Skeletal muscle tissue (tissue), 4 donors: ENCODE data around the gene KCP. TPM values are rescaled to one million over a fixed set of nuclear protein-coding genes. Genes with fewer than 3 reads are reported as not detected.

Source experiments
- H3K27ac ChIP-seq: one replicate; pipeline ENCODE4 v1.7.0; 2013; ENCODE audit warnings: mild to moderate bottlenecking, low read depth, low read length, inconsistent platforms
- H3K27me3 ChIP-seq, 3 donors: one replicate each; pipeline ENCODE4 v1.7.0; 2013; ENCODE audit warnings: low read length in 3 of 3; ENCODE audit not compliant: control insufficient read depth in 3 of 3, insufficient read depth in 3 of 3
- H3K36me3 ChIP-seq, 3 donors: one replicate each; pipeline ENCODE4 v1.7.0; 2013; ENCODE audit warnings: low read length in 3 of 3; ENCODE audit not compliant: control insufficient read depth in 3 of 3, insufficient read depth in 3 of 3
- H3K4me1 ChIP-seq, 3 donors: one replicate each; pipeline ENCODE4 v1.7.0; 2013; ENCODE audit warnings: low read length in 3 of 3, mild to moderate bottlenecking in 3 of 3; ENCODE audit not compliant: control insufficient read depth in 3 of 3, insufficient read depth in 3 of 3
- H3K4me3 ChIP-seq, 3 donors: one replicate each; pipeline ENCODE4 v1.7.0; 2013; ENCODE audit warnings: low read length in 3 of 3
- H3K9ac ChIP-seq, 3 donors: one replicate each; pipeline ENCODE4 v1.7.0; 2013; ENCODE audit warnings: low read length in 3 of 3, mild to moderate bottlenecking in 3 of 3, moderate library complexity in 2 of 3, low read depth in 1 of 3
- H3K9me3 ChIP-seq, 3 donors: one replicate each; pipeline ENCODE4 v1.7.0; 2013; ENCODE audit warnings: low read length in 3 of 3; ENCODE audit not compliant: control insufficient read depth in 3 of 3
- total RNA-seq: library from RNA; depleted of rRNA; stranded (reverse); fragments of >200 nt; gene quantifications from one replicate; pipeline ENCODE4 v1.2.3, GENCODE V29; 2014
- donor health status: Osteomylitis.

Gene KCP
- total RNA-seq, 1 donor from 2014 or later = under 0.01 TPM

DNA sequence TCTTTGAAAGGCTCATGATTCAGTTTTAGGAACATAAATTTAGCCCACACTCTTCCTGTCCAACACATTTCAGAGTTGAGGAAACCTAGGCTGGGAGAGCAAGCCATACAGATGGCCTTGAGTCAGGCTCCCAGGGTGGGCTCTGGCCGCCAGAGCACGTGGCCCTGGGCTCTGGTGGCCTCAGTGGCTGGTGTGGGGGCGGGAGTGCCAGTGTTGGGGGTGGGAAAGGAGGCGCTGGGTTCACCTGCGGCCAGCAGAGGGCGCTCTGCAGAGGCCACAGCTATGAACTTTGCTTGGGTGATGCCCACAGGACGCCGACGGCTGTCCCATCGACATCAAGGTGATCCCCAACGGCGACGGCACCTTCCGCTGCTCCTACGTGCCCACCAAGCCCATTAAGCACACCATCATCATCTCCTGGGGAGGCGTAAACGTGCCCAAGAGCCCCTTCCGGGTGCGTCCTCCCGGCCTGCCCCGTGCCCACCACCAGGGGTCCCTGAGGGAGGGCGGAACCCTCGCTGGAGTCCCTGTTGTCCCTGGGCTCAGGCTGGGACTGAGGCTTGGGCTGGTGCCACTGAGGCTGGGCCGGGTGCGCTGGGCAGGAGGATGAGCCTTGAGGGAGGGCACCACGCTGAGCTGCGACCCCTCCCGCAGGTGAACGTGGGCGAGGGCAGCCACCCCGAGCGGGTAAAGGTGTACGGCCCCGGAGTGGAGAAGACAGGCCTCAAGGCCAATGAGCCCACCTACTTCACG is 68.4 kb downstream of the KCP start:
- Histone ChIP-seq H3K9me3 (no peaks in the 10 kb centered on the region), H3K36me3 (peaks cover 97 to 100% (median 98%) of the 10 kb centered on the region in 3 donors), H3K27me3 (no peaks in the 10 kb centered on the region), H3K27ac (peak overlapping the region; percentile 76), H3K4me3 (no peak overlapping the region), H3K4me1 (peaks cover 8 to 82% (median 74%) of the 10 kb centered on the region in 3 donors), H3K9ac (peak overlapping the region in 1 of 3 donors; percentile 64)

DNA sequence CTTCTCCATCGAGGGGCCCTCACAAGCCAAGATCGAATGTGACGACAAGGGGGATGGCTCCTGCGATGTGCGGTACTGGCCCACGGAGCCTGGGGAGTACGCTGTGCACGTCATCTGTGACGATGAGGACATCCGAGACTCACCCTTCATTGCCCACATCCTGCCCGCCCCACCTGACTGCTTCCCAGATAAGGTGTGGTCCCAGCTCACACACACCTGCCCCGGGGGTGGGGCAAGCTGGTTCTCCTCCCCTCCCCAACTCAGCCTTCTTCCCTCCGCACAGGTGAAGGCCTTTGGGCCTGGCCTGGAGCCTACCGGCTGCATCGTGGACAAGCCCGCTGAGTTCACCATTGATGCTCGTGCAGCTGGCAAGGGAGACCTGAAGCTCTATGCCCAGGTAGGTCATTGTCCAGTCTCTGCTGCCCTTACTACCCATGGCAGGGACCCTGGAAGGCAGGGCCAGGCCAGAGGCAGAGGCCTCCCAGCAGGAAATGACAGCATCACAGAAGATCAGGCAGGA is 69.3 kb downstream of the KCP start:
- no peaks in the 10 kb centered on the region for H3K9me3 ChIP-seq
- no peak overlapping the region for H3K4me3 ChIP-seq
- peaks cover 15 to 90% (median 82%) of the 10 kb centered on the region in 3 donors for H3K4me1 ChIP-seq
- peak overlapping the region; percentile 76 for H3K27ac ChIP-seq
- peaks cover 95 to 100% (median 95%) of the 10 kb centered on the region in 3 donors for H3K36me3 ChIP-seq
- peak overlapping the region in 2 of 3 donors; percentile 3 to 40 for H3K9ac ChIP-seq
- H3K27me3 ChIP-seq = no peaks in the 10 kb centered on the region

GRCh38 chr7:128840326-128841170 is 70.0 kb downstream of the KCP start:
- Histone ChIP-seq H3K4me3 (no peak overlapping the region), H3K27ac (peak overlapping the region; percentile 76), H3K9ac (peak overlapping the region in 1 of 3 donors; percentile 66), H3K9me3 (no peaks in the 10 kb centered on the region), H3K36me3 (peaks cover 95 to 98% (median 96%) of the 10 kb centered on the region in 3 donors), H3K27me3 (no peaks in the 10 kb centered on the region), H3K4me1 (peaks cover 22 to 97% (median 89%) of the 10 kb centered on the region in 3 donors)

DNA sequence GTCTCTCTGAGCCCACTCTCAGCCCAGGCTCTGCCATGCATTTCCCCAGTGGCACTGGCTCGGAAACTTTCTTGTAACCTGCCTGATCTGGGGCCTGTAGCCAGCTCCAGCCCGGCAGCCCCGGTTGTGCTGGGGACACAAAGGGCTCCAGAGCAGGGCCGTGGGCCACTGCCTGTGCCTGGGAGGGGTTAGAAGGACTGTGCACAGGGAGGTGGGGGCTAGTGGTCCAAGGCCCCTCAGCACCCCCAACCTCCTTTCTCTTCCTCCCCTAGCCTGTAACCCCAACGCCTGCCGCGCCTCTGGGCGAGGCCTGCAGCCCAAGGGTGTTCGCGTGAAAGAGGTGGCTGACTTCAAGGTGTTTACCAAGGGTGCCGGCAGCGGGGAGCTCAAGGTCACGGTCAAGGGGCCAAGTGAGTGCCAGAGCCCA is 70.7 kb downstream of the KCP start:
- Histone ChIP-seq H3K27ac (peak overlapping the region; percentile 76), H3K4me1 (peaks cover 30 to 98% (median 92%) of the 10 kb centered on the region in 3 donors)

DNA sequence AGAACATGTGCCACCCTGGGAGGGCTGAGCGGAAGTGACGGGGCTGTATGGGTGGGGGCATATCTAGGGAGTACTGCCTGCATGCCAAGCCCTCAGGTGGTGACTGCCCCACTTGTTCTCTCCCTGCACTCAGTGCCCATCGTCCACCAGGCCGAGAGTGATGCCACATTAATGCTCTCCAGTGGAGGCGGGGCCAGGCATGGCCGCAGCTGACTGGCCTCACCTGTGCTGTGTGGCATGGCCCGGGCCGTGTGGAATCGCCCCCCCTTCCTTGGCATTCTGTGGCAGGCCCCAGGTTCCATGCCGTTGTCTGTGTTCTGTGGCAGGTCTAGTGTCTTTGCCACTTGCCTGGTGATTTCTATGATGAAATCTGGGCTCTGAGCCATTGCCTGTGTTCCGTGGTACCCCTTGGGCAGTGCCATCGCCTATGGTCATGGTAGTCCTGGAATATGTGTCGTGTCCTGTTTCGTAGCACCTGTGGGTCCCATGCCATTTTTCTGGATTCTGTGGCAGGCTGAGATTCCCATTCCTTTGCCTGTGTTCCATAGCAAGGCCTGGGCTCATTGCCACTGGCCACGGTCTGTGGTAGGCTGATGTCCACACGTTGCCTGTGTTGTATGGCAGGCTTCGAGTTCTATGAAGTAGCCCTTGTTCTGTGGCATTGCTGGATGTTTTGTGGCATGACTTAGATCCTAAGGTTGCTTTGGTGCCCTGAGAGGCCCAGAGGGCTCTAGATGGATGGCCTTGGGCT is 71.4 kb downstream of the KCP start:
- Histone ChIP-seq H3K36me3 (peaks cover 92 to 95% (median 92%) of the 10 kb centered on the region in 3 donors), H3K9me3 (no peaks in the 10 kb centered on the region), H3K9ac (peak overlapping the region in 2 of 3 donors; percentile 43 to 66), H3K27me3 (no peaks in the 10 kb centered on the region), H3K27ac (peak overlapping the region; percentile 76), H3K4me3 (peak overlapping the region in 1 of 3 donors; percentile 22), H3K4me1 (peaks cover 34 to 96% (median 94%) of the 10 kb centered on the region in 3 donors)

More for the DNA sequence above, 70.7 kb downstream of the KCP start:
- no peaks in the 10 kb centered on the region for H3K27me3 ChIP-seq
- peaks cover 95 to 98% (median 96%) of the 10 kb centered on the region in 3 donors for H3K36me3 ChIP-seq
- H3K9ac ChIP-seq = peak overlapping the region in 2 of 3 donors; percentile 5 to 66
- no peak overlapping the region for H3K4me3 ChIP-seq
- H3K9me3 ChIP-seq = no peaks in the 10 kb centered on the region

DNA sequence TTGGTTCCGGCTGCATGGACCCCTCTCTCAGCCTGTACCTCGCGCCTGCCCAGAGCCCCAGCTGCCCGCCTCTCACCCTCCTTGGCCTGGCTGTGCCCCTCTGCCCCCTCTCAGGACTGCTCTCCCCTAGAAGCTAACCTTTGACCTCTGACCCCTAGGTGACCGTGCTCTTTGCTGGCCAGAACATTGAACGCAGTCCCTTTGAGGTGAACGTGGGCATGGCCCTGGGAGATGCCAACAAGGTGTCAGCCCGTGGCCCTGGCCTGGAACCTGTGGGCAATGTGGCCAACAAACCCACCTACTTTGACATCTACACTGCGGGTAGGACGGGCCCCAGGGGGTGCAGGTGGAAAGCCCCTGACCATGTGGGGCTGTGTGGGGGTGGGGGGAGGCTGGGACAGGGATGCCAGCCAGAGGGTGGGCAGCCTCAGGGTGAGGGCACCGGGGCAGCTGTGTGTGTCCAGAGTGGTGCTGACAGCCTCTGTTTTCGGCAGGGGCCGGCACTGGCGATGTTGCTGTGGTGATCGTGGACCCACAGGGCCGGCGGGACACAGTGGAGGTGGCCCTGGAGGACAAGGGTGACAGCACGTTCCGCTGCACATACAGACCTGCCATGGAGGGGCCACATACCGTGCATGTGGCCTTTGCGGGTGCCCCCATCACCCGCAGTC is 72.3 kb downstream of the KCP start:
- Histone ChIP-seq H3K9me3 (no peaks in the 10 kb centered on the region), H3K27me3 (no peaks in the 10 kb centered on the region), H3K36me3 (peaks cover 83 to 86% (median 83%) of the 10 kb centered on the region in 3 donors), H3K4me3 (no peak overlapping the region), H3K9ac (peak overlapping the region in 2 of 3 donors; percentile 45 to 57), H3K4me1 (peaks cover 42 to 96% (median 92%) of the 10 kb centered on the region in 3 donors), H3K27ac (peak overlapping the region; percentile 76)

DNA sequence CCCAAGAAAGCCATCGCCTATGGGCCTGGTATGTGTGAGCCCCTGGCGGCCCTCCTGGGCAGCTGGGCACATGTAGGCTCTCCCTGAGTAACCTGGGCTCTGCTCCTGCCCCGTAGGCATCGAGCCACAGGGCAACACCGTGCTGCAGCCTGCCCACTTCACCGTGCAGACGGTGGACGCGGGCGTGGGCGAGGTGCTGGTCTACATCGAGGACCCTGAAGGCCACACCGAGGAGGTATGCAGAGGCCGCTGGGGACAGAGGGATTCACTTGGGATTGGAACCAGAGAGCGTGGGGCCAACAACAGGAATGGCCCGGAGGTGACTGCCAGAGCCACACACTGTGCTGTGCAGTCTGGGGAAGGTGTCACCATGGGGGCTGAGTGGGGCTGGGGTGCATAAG is 73.0 kb downstream of the KCP start:
- Histone ChIP-seq H3K9ac (peak overlapping the region in 2 of 3 donors; percentile 45 to 57), H3K36me3 (peaks cover 76 to 81% (median 79%) of the 10 kb centered on the region in 3 donors), H3K4me3 (peak overlapping the region in 1 of 3 donors; percentile 41), H3K4me1 (peaks cover 49 to 95% (median 92%) of the 10 kb centered on the region in 3 donors), H3K27me3 (no peaks in the 10 kb centered on the region), H3K9me3 (no peaks in the 10 kb centered on the region), H3K27ac (peak overlapping the region; percentile 76)

- H3K27me3 ChIP-seq = no peaks in the 10 kb centered on the region
- H3K9ac ChIP-seq = peak overlapping the region; percentile 44 to 81 (median 64)
- peak overlapping the region; percentile 97 for H3K27ac ChIP-seq
- H3K4me1 ChIP-seq = peaks cover 53 to 93% (median 91%) of the 10 kb centered on the region in 3 donors
- H3K9me3 ChIP-seq = no peaks in the 10 kb centered on the region
- H3K36me3 ChIP-seq = peaks cover 71 to 80% (median 72%) of the 10 kb centered on the region in 3 donors
- H3K4me3 ChIP-seq = peak overlapping the region in 2 of 3 donors; percentile 24 to 29
These were observed 73.7 kb downstream of the KCP start for GRCh38 chr7:128836729-128837348.
